Spleen (tissue), 7 donors: ENCODE results near the gene FBN1.

Experiments
- CTCF ChIP-seq, 11 experiments: fragments of 200-600 bp in 7 of 11; fragments of 450-650 bp in 4 of 11; sonication (generic) in 4 of 11; IDR thresholded peaks in 8 of 11; conservative IDR thresholded peaks in 3 of 11; 1 replicate in 7 of 11; 2 replicates in 4 of 11; pipeline versions ENCODE4 v1.4.0 to v1.8.0; 2016 to 2021; ENCODE audit warnings: antibody characterized with exemption in 11 of 11, inconsistent platforms in 4 of 11, mild to moderate bottlenecking in 1 of 11
- POLR2A ChIP-seq, 3 donors: fragments of 450-650 bp; IDR thresholded peaks; one replicate each; pipeline ENCODE4 v1.5.1; 2017; ENCODE audit warnings: antibody characterized with exemption in 3 of 3, mild to moderate bottlenecking in 1 of 3
- donor health status: DM: no; HTN: no; CAD: no; lungs with moderate emphysema.
- donor health status: DM: no; HTN: no; CAD: no.
- donor health status: DM: no; HTN: no; CAD: no.

- TF ChIP-seq CTCF (IDR thresholded peaks at IDR 0.05 in 8 of 11, conservative IDR thresholded peaks at IDR 0.05 in 3 of 11): no peak
- no peak for TF ChIP-seq POLR2A (IDR thresholded peaks at IDR 0.05)
Observed at GRCh38 chr15:48394970-48395369, 250.5 kb downstream of the FBN1 start.
